GM06990 (cell line): ENCODE data around the gene SLC35E4.
"Not testable (repeated sequence)": the region's sequence is repeated elsewhere in the genome, so short reads cannot be mapped to it uniquely, and the experiment has no call there.

ENCODE experiments used
- DNase-seq: peaks from one replicate; pipeline ENCODE4 v3.0.0-alpha.2; 2011; ENCODE audit not compliant: insufficient read length; ENCODE audit errors: extremely low read depth
- H3K27me3 ChIP-seq: replicated peaks from 2 replicates; pipeline ENCODE4 v1.6.0; 2011; ENCODE audit warnings: low read length; ENCODE audit not compliant: control insufficient read depth, insufficient read depth
- H3K36me3 ChIP-seq: 2 replicates; pipeline ENCODE4 v1.5.1; 2011; ENCODE audit warnings: low read length; ENCODE audit not compliant: control insufficient read depth, insufficient read depth
- H3K4me3 ChIP-seq: replicated peaks from 2 replicates; pipeline ENCODE4 v1.5.1; 2011; ENCODE audit warnings: low read depth, mild to moderate bottlenecking, control low read depth, low read length
- CTCF ChIP-seq: IDR thresholded peaks from 2 replicates; pipeline ENCODE4 v1.5.1; 2011; ENCODE audit warnings: low read length, control low read depth, mild to moderate bottlenecking, inconsistent platforms; ENCODE audit not compliant: insufficient read depth, poor library complexity, severe bottlenecking

The SLC35E4 gene

GRCh38 chr22:30614879-30615278 lies 20.7 kb upstream of the SLC35E4 start:
- no peak for TF ChIP-seq CTCF
- Histone ChIP-seq H3K27me3 (no peaks in the 10 kb centered on the region), H3K36me3 (no peaks in the 10 kb centered on the region), H3K4me3 (no peak overlapping the region)
- no peak for DNase-seq

- TF ChIP-seq CTCF, result no peak
- Histone ChIP-seq H3K27me3 (no peaks in the 10 kb centered on the region), H3K4me3 (no peak overlapping the region), H3K36me3 (no peaks in the 10 kb centered on the region)
- DNase-seq, result no peak
Measured at GRCh38 chr22:30615543-30615954, 20.0 kb upstream of the SLC35E4 start.

GRCh38 chr22:30617819-30618218 lies 17.8 kb upstream of the SLC35E4 start:
- Histone ChIP-seq H3K4me3 (no peak overlapping the region), H3K36me3 (no peaks in the 10 kb centered on the region), H3K27me3 (no peaks in the 10 kb centered on the region)
- TF ChIP-seq CTCF, result no peak
- DNase-seq, result no peak

- H3K36me3 ChIP-seq, DNase-seq, H3K27me3 ChIP-seq, H3K4me3 ChIP-seq: not testable (repeated sequence)
Measured at GRCh38 chr22:30619909-30620308, 15.7 kb upstream of the SLC35E4 start.

- H3K27me3 ChIP-seq, result no peaks in the 10 kb centered on the region
- H3K36me3 ChIP-seq, result no peaks in the 10 kb centered on the region
- DNase-seq, result no peak
- no peak for TF ChIP-seq CTCF
- H3K4me3 ChIP-seq, result no peak overlapping the region
Measured at GRCh38 chr22:30626413-30626812, 9.2 kb upstream of the SLC35E4 start.

GRCh38 chr22:30627471-30627870 lies 8.1 kb upstream of the SLC35E4 start:
- Histone ChIP-seq H3K27me3 (no peaks in the 10 kb centered on the region), H3K36me3 (no peaks in the 10 kb centered on the region), H3K4me3 (no peak overlapping the region)
- no peak for DNase-seq
- no peak for TF ChIP-seq CTCF

GRCh38 chr22:30628491-30628890 lies 7.1 kb upstream of the SLC35E4 start:
- no peak for TF ChIP-seq CTCF
- Histone ChIP-seq H3K36me3 (no peaks in the 10 kb centered on the region), H3K4me3 (no peak overlapping the region), H3K27me3 (no peaks in the 10 kb centered on the region)
- no peak for DNase-seq

- not testable (repeated sequence) for DNase-seq, H3K36me3 ChIP-seq, H3K27me3 ChIP-seq, H3K4me3 ChIP-seq
Measured at GRCh38 chr22:30631469-30631868, 4.1 kb upstream of the SLC35E4 start.
